OCI-LY3 (cell line): Measurements from ENCODE around the gene COLQ.

Experiments used
- EZH2phosphoT487 ChIP-seq: fragments of 200-600 bp; shearing (Covaris generic); IDR thresholded peaks from 2 replicates; pipeline ENCODE4 v1.6.1; 2018; ENCODE audit warnings: antibody characterized with exemption, mixed run types, low read depth
- TF ChIP-seq, protein P1 (sequence below): fragments of 200-600, 300-600 bp; sonication (generic); IDR thresholded peaks from 2 replicates; pipeline ENCODE4 v1.5.1; 2014; ENCODE audit warnings: antibody characterized with exemption, low read length, low read depth

DNA sequence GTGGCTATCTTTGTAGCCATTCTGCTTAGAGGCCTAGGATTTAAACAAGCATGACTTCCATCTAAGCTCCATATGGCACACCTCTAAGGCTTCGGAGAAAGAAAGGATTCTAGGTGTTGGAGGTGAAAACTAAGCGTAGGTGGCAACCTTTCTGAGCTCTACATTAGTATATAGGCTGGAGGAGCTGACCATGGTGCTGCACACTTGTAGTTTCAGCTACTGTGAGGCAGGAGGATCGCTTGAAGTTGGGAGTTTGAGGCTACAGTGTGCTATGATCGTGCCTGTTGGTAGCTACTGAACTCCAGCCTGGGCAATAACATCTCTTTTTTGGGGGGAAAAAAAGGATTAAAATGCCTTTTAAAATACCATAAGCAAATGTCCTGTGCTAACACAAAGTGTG, 86.8 kb downstream of the COLQ start:
- TF ChIP-seq, protein P1, sequence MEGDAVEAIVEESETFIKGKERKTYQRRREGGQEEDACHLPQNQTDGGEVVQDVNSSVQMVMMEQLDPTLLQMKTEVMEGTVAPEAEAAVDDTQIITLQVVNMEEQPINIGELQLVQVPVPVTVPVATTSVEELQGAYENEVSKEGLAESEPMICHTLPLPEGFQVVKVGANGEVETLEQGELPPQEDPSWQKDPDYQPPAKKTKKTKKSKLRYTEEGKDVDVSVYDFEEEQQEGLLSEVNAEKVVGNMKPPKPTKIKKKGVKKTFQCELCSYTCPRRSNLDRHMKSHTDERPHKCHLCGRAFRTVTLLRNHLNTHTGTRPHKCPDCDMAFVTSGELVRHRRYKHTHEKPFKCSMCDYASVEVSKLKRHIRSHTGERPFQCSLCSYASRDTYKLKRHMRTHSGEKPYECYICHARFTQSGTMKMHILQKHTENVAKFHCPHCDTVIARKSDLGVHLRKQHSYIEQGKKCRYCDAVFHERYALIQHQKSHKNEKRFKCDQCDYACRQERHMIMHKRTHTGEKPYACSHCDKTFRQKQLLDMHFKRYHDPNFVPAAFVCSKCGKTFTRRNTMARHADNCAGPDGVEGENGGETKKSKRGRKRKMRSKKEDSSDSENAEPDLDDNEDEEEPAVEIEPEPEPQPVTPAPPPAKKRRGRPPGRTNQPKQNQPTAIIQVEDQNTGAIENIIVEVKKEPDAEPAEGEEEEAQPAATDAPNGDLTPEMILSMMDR = no peak
- no peak for TF ChIP-seq EZH2phosphoT487
